TTC549 (cell line): ENCODE results near the gene GRK3.

Experiments
- FAIRE-seq: peaks from 2 replicates; lab custom pipeline; 2012; peaks lifted over from hg19 to GRCh38; lab: Jason Lieb, UNC

Gene GRK3

DNA sequence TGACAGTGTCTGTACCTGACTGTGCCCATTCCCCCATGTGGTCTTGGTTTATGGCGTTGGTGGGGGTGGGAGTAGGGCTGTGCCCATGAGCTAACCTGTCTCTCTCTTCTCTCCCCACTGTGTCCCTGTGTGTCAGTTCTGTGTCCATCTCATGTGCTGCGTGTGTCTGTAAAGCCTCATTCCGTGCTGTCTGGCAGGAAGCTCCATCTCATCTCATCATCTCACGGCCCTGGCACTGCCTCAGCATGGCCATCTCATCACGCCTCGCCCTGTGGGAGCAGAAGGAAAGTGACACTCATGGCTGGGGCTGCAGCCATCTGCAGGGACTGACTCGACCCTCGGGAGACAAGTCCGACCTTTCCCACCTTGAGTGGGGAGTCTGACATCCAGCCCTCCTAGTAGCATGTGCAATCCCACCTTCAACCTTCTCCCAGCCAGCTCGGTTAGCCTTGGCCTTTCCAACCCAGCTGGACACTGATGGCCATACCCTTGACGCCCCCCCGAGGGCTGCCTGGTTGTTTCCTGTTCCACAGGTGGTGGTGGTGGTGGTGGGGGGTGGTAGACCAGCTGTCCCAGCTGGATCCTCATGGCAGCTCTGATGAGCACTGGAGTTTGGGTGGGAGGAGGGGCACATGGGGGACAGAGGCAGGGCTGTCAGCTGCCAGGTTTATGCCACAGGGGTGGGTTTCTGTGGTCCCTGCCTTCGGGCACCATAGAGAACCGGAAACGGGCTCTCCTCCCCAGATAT is 196.5 kb downstream of the GRK3 start:
- FAIRE-seq = no peak

DNA sequence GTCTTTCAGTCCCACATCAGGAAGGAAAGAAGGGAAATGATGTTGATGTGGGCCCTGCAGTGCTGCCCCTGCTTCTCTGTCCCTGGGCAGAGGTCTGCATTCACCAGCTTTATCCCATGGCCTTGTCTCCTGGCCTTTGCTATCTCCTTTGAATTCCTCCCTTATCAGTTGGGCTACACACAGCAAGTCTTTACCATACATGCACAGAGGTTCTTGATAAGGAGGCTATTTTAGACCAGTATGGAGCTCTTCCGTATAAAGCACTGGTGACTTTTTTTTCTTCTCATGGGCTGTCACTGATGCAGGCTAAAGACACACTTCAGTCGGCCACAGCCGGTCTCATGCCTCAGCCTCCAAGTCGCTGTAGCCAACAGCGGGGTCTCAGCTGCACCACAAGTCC is 197.7 kb downstream of the GRK3 start:
- FAIRE-seq = no peak

DNA sequence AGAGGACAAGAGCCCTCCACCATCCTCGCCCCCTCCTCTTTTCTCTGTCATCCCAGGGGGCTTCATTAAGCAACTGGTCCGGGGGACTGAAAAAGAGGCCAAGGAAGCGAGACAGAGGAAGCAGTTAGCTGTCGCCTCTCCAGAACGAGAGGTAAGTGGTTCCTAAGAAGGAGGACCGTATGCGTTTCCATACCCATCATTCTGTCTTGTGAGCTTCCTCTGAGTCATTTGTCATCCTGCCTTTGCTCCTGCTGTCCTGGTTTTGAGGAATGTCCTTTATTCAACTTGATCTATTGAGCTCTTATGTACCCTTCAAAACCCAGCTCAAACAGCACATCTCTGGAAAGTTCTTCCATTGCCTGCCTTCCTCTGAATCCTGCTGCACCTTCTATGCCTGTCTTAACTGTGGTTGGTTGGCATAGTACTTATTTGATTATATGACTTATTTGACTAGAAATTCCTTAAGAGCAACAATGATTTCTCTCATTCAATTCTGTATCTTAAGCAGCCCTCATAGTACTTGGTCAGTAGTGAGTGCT is 198.8 kb downstream of the GRK3 start:
- no peak for FAIRE-seq

DNA sequence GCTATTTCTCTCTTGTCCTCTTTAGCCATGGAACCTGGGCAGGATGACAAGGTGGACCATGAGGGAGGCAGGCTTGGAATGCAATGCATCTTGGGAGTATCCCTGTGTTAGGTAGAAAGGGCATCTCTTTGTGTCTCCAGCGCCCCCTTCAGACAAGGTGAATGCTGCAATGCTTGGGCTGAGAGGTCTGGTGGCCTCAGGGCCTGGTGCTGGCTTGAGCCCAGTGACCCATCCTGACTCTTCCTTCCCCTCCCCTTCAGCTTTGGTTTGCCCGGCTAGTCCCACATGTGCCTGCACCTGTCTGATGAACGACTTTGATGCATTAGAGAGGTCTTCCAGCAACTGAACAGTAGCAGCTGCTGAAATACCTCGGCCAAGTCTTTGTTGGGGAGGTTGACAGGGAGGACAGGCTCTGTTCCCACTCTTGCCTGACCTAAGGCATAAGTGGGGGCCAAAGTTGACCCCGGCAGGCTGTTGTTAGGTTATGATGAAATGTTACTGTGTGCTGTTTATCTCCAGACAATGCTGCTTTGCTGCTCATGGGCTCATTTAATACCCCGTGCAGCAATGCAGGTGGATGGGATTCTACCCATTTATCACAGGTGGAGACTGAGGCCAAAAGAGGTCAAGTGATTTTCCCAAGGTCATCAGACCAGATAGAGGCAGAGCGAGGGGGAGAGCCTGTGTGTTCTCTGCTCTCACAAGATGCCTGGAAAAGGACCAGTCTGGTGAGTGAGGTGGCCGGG is 200.0 kb downstream of the GRK3 start:
- no peak for FAIRE-seq

DNA sequence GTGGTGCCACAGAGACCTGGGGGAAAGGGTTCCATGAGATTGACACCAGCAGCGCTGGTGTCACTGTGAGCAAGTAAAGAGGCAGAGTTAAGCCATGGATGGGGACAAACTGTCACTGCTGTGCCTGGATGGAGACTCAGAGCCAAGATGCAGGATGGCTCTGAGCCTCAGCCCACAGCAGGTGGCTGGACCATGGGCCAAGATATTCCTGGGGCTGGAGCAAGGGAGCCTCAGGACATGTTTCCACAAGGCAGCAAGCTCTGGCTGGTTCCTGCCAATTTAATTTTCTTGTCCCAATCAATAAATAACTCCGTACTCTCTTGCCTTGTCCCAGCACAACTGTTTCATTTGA is 200.5 kb downstream of the GRK3 start:
- no peak for FAIRE-seq

DNA sequence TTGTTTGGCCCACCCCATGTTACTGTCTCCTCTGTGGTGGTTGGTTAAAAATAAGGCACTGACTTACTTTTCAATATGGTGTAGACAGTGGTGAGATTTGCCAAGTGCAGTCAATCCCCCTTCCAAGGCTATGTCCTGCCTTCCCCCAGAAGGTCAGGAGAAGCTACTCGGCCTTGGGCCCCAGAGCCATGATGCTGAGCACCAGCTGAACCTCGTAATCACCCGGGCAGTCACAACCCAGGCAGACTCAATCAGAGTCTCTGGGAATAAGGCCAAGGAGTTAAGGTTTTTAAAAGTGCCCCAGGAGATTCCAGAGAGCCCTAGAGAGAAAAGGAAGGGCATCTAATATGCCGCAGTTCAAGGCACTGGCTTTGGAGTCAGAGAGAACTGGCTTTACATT is 201.3 kb downstream of the GRK3 start:
- no peak for FAIRE-seq

DNA sequence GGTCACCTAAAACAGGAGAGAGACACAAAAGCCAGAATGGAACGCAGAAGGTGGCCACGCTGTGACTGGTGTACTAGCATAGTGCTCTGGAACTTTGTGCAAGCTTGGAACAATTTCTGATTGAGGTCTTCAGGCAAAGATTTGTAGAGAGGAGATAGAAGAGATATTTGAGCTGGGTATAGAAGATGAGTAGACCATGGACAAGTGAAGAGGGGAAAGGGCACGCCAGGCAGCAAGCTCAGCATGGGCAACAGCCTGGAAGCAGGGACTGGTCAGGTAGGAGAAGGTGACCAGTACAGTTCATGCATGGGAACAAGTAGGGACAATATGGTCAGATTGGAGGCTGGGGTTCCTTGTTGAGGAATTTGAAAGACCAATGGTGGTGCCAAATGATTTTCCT is 201.9 kb downstream of the GRK3 start:
- no peak for FAIRE-seq

DNA sequence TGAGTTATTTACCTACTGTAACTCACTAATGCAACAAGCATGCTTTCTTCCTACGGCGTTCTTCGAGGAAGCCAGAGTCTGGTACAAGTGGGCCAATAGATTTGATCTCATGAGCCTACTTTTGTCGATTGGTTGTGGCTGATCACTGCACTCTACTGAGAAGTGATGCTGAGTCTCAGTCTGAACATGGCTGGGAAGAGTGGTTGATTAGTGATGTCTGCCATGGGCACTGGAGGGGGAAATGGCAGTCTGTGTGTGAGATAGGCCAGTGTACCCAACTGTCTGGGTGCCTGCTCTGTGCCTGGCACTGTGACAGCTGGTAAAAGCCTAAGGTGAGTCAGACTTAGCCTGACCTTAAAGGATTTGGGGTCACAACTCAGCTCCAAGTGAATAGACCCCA is 205.9 kb downstream of the GRK3 start:
- no peak for FAIRE-seq

DNA sequence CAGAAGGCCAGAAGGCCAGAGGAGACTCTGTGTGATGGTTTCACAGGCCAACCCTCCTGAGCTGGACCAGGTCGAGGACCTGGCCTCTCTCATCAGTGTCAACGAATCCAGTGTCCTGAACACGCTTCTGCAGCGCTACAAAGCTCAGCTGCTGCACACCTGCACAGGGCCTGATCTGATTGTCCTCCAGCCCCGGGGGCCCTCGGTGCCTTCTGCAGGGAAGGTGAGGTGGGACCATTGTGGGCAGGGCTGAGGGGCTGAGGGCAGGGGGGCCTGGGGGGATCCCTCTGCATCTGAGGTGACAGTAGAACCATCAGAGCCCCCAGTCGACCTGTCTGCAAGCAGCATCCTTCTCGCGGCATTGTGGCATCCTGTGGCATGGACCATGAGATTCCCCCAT is 207.8 kb downstream of the GRK3 start:
- FAIRE-seq = no peak

DNA sequence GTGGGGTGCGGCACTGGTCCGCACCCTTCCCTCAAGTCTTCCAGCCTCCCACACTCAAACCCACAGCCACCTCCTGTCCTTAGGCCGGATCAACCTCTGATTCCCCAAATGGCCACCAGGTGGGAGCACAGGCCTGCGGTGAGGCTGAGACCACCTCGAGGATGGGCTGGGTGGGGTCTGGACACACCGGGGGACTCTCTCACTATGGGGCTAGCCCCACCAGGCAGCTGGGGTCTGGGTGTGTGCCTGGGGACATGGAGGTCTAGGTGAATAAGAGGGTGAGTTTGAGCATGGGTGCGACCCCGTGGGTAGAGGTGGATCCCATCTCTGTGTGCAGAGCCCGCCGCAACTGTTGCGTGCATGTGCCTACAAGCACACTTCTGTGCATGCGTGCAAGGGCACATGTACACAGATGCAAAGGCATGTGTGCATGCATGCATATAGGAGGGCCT is 210.1 kb downstream of the GRK3 start:
- no peak for FAIRE-seq

DNA sequence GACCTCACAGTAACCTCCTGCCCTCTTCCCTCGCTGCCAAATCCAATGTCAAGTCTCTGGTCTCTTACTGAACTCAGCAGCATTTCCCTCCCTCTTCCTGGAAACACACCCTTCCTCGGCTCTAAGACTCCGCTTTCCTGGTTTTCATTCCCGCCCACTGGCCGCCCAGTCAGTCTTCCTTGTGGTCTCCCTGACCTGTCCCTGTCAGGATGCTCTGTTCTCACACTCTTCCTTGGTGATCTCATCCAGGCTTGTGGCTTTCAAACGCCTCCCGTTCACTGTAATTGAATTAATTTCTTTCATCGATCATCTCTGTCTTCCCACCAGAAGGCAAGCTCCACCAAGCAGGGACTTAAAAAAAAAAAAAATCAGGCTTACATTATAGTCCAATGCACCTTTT is 211.1 kb downstream of the GRK3 start:
- FAIRE-seq = no peak

DNA sequence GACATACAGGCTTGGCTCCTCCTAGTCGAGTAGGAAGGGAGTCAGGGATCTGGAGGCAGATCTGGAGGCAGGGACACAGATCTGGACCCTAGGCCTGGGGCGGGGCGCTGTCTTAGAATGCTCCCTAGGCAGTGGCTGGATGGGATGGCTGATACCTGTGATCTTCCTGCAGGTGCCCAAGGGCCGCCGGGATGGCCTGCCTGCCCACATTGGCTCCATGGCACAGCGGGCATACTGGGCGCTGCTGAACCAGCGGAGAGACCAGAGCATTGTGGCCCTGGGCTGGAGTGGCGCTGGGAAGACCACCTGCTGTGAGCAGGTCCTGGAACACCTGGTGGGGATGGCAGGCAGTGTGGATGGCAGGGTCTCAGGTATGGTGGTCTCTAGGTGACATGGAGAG is 212.9 kb downstream of the GRK3 start:
- no peak for FAIRE-seq

DNA sequence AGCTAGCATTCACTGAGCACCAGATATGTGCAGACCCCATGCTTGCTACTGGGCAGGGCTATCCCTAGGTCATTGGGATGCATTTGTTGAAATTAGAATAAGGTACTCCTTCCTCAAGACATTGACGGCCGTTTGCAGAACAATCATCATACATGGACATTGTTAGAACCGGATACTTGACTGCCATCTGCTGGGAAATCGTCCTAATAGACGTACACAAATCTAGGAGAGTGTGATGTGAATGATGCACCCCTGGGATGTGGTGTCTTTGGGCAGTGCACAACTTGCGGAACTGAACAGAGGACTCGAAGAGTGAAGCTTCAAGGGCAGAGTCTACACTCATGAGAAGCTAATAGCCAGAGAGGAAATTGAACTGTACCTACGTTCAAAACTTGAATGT is 213.4 kb downstream of the GRK3 start:
- no peak for FAIRE-seq
